GM23248 (cell line): ENCODE measurements around the gene CFAP74.

ENCODE experiments used
- EZH2 ChIP-seq: fragments of 200-600 bp; sonication (generic); IDR thresholded peaks from 2 replicates; pipeline ENCODE4 v1.6.1; 2018; ENCODE audit warnings: antibody characterized with exemption, mild to moderate bottlenecking; ENCODE audit not compliant: insufficient read depth, poor library complexity, severe bottlenecking
- EZH2phosphoT487 ChIP-seq: fragments of 200-600 bp; sonication (generic); IDR thresholded peaks from 2 replicates; pipeline ENCODE4 v1.6.1; 2018; ENCODE audit warnings: antibody characterized with exemption, moderate library complexity, mild to moderate bottlenecking, low read depth; ENCODE audit not compliant: insufficient read depth

DNA sequence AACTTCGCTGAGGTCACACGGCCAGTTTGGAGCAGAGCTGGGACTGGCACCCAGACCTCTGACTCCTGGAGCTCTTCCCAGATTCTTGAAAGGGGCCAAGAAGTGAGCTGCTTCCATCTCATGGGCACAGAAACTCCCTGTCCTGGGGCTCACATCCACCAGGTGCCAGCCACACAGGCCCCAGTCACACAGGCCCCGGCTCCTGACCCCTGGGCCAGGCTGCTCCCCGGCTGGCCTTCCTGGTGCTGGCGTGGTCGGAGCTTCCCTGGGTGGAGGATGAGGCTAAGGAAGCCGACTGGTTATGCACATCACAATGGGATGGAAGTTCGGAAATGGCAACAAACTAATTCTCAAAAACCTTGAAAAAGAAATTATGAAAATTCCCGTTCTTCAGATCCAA, 12.5 kb upstream of the CFAP74 start:
- TF ChIP-seq EZH2 (no peak), EZH2phosphoT487 (no peak)
